CD1c-positive myeloid dendritic cell (primary cell): ENCODE measurements around the gene COL6A3.
A peak's percentile ranks its signal among the peaks of the same experiment; 100 is the strongest.

Source experiments
- DNase-seq: peaks from one replicate; pipeline ENCODE4 v3.0.0-alpha.2; 2016; ENCODE audit errors: extremely low spot score

COL6A3 gene

GRCh38 chr2:237413777-237414661, at the start of gene COL6A3:
TSS of gene COL6A3 (minus strand) at chr2:237414164. CDS start at chr2:237396817, 17,347 bp downstream.
- no peak for DNase-seq

DNA sequence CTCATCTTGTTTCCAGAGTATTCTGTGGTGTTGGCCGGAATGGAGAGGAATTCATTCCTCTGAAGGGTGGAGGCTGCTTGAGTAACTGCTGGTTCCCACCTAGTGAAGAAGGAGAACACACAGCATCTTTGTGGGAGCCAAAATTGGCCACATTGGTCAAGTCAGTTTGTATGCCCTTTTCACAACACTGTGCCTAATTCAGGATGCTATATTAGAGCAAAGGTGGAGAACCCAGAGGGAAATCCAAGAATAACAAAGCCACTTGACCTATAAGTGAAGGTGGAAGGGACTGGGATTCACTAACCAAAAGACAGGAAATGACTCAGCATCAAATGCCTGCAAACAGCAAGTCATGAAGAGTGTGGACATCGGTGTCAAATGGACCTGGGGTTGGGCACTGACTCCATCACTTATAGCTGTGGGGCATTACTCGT, 45.8 kb upstream of the COL6A3 start:
- DNase-seq = no peak

GRCh38 chr2:237459226-237459625, 45.3 kb upstream of the COL6A3 start:
- DNase-seq = no peak

DNA sequence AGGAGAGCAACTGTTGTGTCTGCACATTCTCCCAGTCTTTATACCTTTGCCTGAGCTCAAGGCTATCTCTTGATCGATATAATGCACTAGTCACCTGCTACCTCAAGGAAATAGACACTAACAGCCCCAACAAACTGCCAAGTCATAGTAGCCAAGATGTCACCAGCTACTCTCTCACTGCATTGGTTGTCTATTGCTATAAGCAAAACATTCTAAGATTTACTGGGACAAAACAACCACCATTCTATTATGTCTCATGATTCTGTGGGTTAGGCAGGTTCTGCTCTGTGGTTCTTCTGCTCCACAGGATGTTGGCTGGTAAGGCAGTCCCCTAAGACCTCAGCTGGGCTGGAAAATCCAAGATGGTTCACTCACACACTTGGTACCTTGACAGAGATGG, 44.6 kb upstream of the COL6A3 start:
- no peak for DNase-seq

GRCh38 chr2:237457388-237457941, 43.5 kb upstream of the COL6A3 start:
- no peak for DNase-seq

DNA sequence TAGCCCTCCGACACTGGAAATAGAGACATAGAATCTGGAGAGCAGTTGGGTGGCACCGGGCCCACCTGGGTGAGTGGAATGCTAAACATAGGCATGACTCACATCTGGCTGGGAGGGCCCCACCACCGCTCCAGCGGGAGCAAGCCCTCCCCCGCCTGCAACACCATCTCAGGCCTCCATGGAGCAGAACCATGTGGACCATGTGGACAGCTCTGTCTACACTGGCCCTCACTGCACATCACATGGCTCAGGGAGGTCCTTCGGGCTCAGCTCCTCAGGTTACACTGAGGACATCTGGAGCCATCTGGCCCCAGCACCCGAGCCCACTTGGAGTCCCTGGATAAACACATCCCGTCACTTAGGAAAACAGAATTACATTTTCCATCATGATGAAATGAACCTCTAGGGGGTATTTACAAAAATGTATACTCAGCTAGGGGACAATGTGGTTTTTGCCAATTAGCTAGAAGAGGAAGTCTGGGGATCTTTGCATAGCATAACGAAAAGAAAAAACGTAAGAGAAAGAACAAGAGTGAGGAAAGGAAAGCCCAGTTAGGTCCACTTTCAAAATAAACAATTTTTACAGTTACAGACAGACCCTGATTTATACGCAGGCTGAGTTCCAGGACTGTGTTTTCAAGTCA, 42.4 kb upstream of the COL6A3 start:
- DNase-seq = no peak

DNA sequence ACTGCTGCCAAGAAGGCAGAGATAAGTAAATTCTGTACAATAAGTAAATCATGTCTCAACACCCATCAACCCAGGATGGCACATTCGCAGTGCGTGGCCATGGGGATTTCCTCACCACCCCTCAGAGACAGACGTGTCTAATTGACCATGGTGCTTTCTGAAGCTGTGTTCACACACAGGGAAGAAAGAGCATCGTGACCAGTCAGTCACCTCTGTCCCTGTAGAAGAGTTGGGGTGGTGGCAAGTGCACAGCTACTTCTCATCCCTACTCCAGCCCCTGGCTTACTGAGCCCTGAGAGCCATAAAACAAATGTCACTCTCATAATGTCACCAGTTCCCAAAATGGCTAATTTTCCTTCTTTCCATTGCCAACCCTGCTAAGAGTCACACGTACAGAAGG, 41.8 kb upstream of the COL6A3 start:
- no peak for DNase-seq

GRCh38 chr2:237453671-237454070, 39.7 kb upstream of the COL6A3 start:
- no peak for DNase-seq

DNA sequence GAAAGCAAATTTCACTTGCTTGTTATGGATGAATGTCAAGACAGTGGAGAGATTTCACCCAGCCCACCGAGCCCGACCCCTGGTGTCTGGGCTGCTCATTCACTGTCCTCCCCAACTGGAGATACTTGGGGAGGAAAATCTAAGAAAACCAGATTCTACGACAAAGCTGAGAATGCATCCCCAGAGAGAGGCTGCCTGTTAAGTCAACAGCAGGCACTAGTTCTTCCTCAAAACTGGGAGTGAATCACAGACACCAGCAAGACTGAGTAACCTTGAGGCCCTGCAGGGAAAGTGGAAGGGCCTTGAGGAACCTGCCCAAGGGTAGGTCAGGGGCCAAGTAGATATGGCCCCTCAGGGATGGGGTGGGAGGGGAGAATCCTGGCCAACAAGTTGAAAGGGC, 38.9 kb upstream of the COL6A3 start:
- no peak for DNase-seq

DNA sequence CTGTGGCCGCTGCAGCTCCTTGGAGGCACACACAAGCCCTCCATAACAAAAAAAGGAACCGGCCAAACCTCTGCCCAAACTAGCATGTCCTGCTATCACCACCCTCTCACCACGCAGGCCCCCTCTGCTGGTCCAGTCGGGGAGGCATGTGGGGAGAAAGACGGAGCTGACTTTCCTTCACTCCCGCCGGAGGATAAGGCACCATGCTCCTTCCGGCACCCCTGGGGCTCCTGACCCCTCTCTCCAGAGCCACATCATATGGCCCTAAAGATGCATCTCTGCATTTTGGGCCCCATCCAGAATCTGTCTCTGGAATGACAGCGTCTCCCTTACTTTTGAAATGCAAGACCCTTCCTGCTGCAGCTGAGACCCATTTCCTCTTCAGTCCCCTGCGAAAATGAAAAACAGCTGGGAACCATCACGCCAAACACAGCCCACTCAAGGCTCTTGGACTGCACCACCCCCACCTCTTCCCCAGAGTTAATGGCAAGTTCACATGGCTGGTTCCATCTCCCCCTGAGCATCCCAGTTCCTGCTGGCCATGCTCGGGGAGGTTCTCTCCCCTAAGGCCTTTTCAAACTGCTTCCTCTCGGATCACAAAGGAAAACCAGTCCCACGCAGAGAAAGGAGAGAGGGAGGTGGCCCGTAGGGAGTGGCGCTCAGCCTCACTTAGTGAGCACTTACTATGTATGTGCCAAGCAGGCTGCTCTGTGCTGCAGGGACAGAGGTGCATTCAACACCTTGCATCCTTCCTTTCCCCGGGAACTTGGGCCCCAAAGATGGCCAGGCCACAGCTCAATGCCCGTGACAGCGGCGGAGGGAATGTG, 37.9 kb upstream of the COL6A3 start:
- no peak for DNase-seq

DNA sequence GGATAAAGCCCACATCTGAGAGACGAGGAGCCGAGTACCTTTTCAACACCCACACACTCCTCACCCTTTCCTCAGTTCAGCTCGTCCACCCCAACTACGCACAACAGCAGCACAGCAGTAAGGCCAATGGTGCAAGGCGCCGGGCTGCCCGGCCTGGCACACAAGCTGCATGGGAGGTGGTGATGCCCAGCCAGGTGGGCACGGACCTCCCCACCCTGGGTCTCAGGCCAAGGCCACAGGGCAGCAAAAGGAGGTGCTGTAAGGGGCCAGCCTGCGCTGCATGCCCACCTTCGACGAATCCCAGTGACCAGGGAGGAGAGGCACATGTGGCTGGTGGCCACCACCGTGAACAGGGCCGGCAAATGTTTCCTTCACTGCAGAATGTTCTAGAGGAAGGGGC, 36.6 kb upstream of the COL6A3 start:
- DNase-seq = no peak

DNA sequence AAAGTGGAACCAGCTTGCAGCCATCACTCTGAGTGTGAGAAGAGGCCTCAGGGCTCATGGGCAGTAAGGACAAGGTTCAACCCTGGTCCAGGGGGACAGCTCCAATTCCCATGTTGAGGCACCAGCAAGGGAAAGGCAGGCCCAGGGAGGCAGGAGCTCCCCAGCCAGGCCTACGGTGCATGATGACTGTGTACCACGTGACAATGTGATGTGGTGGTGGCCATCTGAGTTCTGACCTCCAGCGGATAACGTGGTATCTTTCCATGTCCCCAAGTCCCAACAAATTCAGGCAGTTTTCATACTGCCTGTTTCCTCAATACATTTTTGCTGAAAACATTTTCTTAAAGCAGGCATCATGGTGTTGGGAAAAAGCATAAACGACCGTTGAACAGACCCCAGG, 36.1 kb upstream of the COL6A3 start:
- no peak for DNase-seq

- peak; percentile 12 for DNase-seq
Measured at GRCh38 chr2:237449193-237449881, 35.4 kb upstream of the COL6A3 start.

DNA sequence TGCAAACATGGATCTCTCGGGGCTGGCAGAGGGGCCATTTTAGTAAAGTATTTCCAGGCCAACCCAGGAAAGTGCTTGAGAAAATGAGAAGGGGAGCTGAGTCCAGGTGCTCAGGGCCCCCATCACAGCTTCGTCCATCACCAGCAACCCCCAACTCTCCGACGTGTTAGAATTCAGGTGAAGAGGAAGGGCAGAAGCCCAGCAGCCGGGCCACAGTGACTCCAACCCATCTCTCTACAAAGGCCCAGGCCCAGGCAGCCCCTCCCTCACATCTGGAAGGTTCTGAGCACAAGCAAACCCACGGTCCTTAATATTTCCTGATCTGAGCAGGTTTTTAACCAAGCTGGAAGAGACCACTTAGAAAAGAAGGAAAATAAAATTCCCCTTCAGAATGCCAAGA, 34.7 kb upstream of the COL6A3 start:
- DNase-seq = no peak

DNA sequence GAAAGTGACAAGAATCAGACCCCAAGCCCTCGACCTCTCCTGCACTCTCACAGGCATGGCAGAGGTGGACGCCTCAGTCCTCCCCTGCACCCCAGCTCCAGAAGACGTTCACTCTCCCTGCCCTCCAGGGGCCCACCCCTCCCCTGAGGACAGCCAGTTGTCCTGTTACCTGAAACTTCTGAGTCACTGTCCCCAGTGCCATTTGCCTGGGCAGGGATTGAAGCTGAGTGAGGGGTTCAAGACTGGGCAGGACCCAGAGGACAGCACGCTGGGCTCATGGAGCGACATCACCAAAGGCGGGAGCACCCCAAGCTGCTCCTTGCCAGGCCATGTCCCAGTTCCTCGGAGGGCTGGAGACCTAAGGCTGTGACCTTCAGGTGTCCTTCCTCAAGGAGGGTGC, 34.2 kb upstream of the COL6A3 start:
- no peak for DNase-seq

- no peak for DNase-seq
Measured at GRCh38 chr2:237447496-237447895, 33.5 kb upstream of the COL6A3 start.

GRCh38 chr2:237446338-237446665, 32.3 kb upstream of the COL6A3 start:
- no peak for DNase-seq

- no peak for DNase-seq
Measured at GRCh38 chr2:237445611-237446337, 31.8 kb upstream of the COL6A3 start.

- DNase-seq = no peak
Measured at GRCh38 chr2:237444071-237444470, 30.1 kb upstream of the COL6A3 start.

GRCh38 chr2:237441605-237442274, 27.8 kb upstream of the COL6A3 start:
- no peak for DNase-seq
